ENCODE data around the gene STK40.

Gene STK40

DNA sequence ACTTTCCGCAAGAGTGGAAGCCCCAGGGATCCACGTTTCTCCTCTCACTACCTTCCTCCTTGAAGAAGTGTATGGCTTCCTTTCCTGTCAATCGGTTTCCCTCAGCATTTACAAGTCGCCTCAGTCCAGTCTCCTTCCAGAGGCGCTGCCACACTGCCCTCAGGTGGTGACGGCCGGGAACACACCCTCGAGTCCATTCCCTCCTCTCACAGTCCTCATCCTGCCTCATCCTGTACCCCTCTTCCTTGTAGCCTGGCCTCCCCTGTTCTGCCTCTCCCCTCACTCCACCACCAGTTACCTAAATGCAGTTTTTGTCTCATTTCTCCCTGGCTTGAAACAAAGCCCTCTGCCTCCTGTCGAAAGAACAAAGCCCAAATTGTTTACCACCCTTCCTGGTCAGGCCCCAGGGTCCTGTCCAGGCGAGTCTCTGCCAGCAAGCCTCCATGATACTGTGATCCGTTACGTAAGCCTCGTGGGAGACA, 35.2 kb upstream of the STK40 start:
- no peak overlapping the region for H3K27ac ChIP-seq
- no peak overlapping the region for H3K4me3 ChIP-seq (ENCODE audit: low read depth, low read length)
- in situ Hi-C loops (cut with HindIII; ENCODE audit: low pct_ligation_motif_present, low sequenced_read_pairs), result no loop called here
- no peaks in the 10 kb centered on the region for H3K27me3 ChIP-seq (replicated peaks)
- no peaks in the 10 kb centered on the region for H3K36me3 ChIP-seq (replicated peaks)
- TF ChIP-seq, protein P1, sequence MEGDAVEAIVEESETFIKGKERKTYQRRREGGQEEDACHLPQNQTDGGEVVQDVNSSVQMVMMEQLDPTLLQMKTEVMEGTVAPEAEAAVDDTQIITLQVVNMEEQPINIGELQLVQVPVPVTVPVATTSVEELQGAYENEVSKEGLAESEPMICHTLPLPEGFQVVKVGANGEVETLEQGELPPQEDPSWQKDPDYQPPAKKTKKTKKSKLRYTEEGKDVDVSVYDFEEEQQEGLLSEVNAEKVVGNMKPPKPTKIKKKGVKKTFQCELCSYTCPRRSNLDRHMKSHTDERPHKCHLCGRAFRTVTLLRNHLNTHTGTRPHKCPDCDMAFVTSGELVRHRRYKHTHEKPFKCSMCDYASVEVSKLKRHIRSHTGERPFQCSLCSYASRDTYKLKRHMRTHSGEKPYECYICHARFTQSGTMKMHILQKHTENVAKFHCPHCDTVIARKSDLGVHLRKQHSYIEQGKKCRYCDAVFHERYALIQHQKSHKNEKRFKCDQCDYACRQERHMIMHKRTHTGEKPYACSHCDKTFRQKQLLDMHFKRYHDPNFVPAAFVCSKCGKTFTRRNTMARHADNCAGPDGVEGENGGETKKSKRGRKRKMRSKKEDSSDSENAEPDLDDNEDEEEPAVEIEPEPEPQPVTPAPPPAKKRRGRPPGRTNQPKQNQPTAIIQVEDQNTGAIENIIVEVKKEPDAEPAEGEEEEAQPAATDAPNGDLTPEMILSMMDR (IDR thresholded peaks at IDR 0.05; ENCODE audit: low read depth, low read length, missing control alignments), result peak; percentile 98
- peak; percentile 86 for DNase-seq

- DNase-seq, result no peak
- Histone ChIP-seq H3K36me3 (replicated peaks) (no peaks in the 10 kb centered on the region), H3K27ac (no peak overlapping the region), H3K4me3 (ENCODE audit: low read depth, low read length) (no peak overlapping the region), H3K27me3 (replicated peaks) (no peaks in the 10 kb centered on the region)
- TF ChIP-seq, protein P1 (IDR thresholded peaks at IDR 0.05; ENCODE audit: low read depth, low read length, missing control alignments), result no peak
- in situ Hi-C loops (cut with HindIII; ENCODE audit: low pct_ligation_motif_present, low sequenced_read_pairs), result no loop called here
These were observed 34.7 kb upstream of the STK40 start for GRCh38 chr1:36420409-36420808.

- Histone ChIP-seq H3K27ac (no peak overlapping the region), H3K27me3 (replicated peaks) (no peaks in the 10 kb centered on the region), H3K4me3 (ENCODE audit: low read depth, low read length) (no peak overlapping the region), H3K36me3 (replicated peaks) (no peaks in the 10 kb centered on the region)
- TF ChIP-seq, protein P1 (IDR thresholded peaks at IDR 0.05; ENCODE audit: low read depth, low read length, missing control alignments), result no peak
- DNase-seq, result no peak
- in situ Hi-C loops (cut with HindIII; ENCODE audit: low pct_ligation_motif_present, low sequenced_read_pairs), result no loop called here
These were observed 33.8 kb upstream of the STK40 start for GRCh38 chr1:36419569-36419968.

GRCh38 chr1:36419140-36419539, 33.4 kb upstream of the STK40 start:
- Histone ChIP-seq H3K27ac (no peak overlapping the region), H3K36me3 (replicated peaks) (no peaks in the 10 kb centered on the region), H3K27me3 (replicated peaks) (no peaks in the 10 kb centered on the region), H3K4me3 (ENCODE audit: low read depth, low read length) (no peak overlapping the region)
- in situ Hi-C loops (cut with HindIII; ENCODE audit: low pct_ligation_motif_present, low sequenced_read_pairs), result no loop called here
- TF ChIP-seq, protein P1 (IDR thresholded peaks at IDR 0.05; ENCODE audit: low read depth, low read length, missing control alignments), result no peak
- DNase-seq, result no peak

GRCh38 chr1:36417931-36418330, 32.2 kb upstream of the STK40 start:
- no peak for DNase-seq
- Histone ChIP-seq H3K36me3 (replicated peaks) (no peaks in the 10 kb centered on the region), H3K4me3 (ENCODE audit: low read depth, low read length) (no peak overlapping the region), H3K27me3 (replicated peaks) (no peaks in the 10 kb centered on the region), H3K27ac (no peak overlapping the region)
- TF ChIP-seq, protein P1 (IDR thresholded peaks at IDR 0.05; ENCODE audit: low read depth, low read length, missing control alignments), result no peak
- in situ Hi-C loops (cut with HindIII; ENCODE audit: low pct_ligation_motif_present, low sequenced_read_pairs), result no loop called here

DNA sequence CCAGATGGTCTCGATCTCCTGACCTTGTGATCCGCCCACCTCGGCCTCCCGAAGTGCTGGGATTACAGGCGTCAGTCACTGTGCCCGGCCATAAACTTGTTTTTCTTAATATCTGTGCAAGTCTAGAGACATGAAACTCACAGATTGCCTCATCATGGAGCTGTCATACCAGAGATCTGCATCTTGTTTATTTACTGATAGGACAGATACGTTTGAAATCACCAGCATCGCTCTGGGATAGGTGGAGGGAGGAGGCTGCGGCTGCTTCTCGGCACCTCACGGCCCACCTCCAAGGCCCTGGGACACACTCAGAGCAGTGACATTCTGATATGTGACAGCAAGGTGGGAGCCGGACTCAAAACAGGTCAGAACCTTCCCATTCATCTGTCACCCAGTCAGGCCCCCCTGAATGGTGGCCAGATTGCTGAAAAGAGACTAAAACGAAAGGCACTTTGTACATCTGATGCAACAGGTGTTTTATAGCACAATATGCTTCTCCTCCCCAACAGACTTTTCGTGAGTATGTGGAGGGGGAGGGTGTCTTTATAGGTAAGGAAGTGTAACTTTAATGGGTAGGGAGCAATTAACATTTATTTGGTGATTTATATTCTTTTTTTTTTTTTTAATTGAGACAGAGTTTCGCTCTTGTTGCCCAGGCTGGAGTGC, 30.1 kb upstream of the STK40 start:
- TF ChIP-seq, protein P1 (IDR thresholded peaks at IDR 0.05; ENCODE audit: low read depth, low read length, missing control alignments), result no peak
- H3K36me3 ChIP-seq (replicated peaks), result no peaks in the 10 kb centered on the region
- no peak for DNase-seq
- in situ Hi-C loops (cut with HindIII; ENCODE audit: low pct_ligation_motif_present, low sequenced_read_pairs), result no loop called here
- no peaks in the 10 kb centered on the region for H3K27me3 ChIP-seq (replicated peaks)
- H3K27ac ChIP-seq, result no peak overlapping the region
- no peak overlapping the region for H3K4me3 ChIP-seq (ENCODE audit: low read depth, low read length)

Measured in brain microvascular endothelial cell (primary cell).